Suprapubic skin (tissue), 4 donors: ENCODE measurements around the gene RAPGEF5.

Experiments used
- POLR2A ChIP-seq, 2 donors: fragments of 450-650 bp; IDR thresholded peaks; one replicate each; pipeline ENCODE4 v1.6.1; 2017; ENCODE audit warnings: antibody characterized with exemption in 2 of 2, mild to moderate bottlenecking in 2 of 2, moderate library complexity in 2 of 2
- POLR2AphosphoS5 ChIP-seq, 3 donors: sonication (generic); formaldehyde crosslinking; IDR thresholded peaks; one replicate each; pipeline ENCODE4 v1.6.1; 2017; ENCODE audit warnings: antibody characterized with exemption in 3 of 3
- TF ChIP-seq, protein P1 (sequence below), 2 donors: fragments of 200-600 bp in 1 of 2; fragments of 450-650 bp in 1 of 2; sonication (generic) in 1 of 2; IDR thresholded peaks; one replicate each; pipeline ENCODE4 v1.5.1; 2016 to 2019; ENCODE audit warnings: antibody characterized with exemption in 2 of 2, mild to moderate bottlenecking in 1 of 2, moderate library complexity in 1 of 2

DNA sequence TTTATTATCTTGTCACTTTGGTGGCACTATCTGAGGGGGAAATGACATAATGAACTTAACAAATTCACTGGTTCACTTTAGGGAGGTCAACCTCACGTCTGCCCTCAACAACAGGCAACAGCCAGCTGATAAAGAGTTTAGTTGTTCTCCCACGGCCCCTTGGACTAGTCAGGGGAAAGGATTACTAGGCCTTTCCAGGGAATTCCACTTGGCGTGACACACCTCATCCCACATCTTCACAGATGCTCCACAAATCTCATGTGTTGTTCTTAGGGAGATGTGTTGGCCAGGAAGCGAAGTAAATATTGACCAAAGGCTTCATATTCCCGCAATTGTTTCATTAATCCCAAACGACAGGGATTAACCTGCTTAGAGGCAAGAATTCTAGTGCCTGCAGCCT lies 227.8 kb downstream of the RAPGEF5 start:
- TF ChIP-seq, protein P1, sequence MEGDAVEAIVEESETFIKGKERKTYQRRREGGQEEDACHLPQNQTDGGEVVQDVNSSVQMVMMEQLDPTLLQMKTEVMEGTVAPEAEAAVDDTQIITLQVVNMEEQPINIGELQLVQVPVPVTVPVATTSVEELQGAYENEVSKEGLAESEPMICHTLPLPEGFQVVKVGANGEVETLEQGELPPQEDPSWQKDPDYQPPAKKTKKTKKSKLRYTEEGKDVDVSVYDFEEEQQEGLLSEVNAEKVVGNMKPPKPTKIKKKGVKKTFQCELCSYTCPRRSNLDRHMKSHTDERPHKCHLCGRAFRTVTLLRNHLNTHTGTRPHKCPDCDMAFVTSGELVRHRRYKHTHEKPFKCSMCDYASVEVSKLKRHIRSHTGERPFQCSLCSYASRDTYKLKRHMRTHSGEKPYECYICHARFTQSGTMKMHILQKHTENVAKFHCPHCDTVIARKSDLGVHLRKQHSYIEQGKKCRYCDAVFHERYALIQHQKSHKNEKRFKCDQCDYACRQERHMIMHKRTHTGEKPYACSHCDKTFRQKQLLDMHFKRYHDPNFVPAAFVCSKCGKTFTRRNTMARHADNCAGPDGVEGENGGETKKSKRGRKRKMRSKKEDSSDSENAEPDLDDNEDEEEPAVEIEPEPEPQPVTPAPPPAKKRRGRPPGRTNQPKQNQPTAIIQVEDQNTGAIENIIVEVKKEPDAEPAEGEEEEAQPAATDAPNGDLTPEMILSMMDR (IDR thresholded peaks at IDR 0.05): no peak
- TF ChIP-seq POLR2AphosphoS5 (IDR thresholded peaks at IDR 0.05): no peak
- no peak for TF ChIP-seq POLR2A (IDR thresholded peaks at IDR 0.05)
